Endothelial cell of umbilical vein (primary cell): ENCODE data around the gene CHN1. TPM values are rescaled to one million over a fixed set of nuclear protein-coding genes. Genes with fewer than 3 reads are reported as not detected.

Experiments used
- BruUV-seq: library from RNA; stranded (reverse); fragments of 400-500 nt; replicated peaks from 2 replicates; lab custom pipeline; 2021; lab: Mats Ljungman, UMichigan
- CTCF ChIA-PET: fragments of 300-600, 350-600 bp; sonication (Branson Sonifier 250); formaldehyde crosslinking; loops from one replicate; lab custom pipeline; 2021; ENCODE audit warnings: antibody characterized with exemption, inconsistent platforms; lab: Charles Lee
- POLR2A ChIA-PET: fragments of 300-600, 350-600 bp; sonication (Branson Sonifier 250); formaldehyde crosslinking; loops from one replicate; lab custom pipeline; 2021; ENCODE audit warnings: antibody characterized with exemption, inconsistent platforms; lab: Charles Lee
- DNase-seq: peaks from one replicate; pipeline ENCODE4 v3.0.0-alpha.2; 2011; ENCODE audit warnings: low read depth, low spot score
- FAIRE-seq: peaks from 2 replicates; lab custom pipeline; 2011; peaks lifted over from hg19 to GRCh38; lab: Jason Lieb, UNC
- H2AFZ ChIP-seq: 2 replicates; pipeline ENCODE4 v1.6.0; 2012; ENCODE audit warnings: low read depth, low read length, control low read depth, inconsistent platforms
- H3K27ac ChIP-seq: 2 replicates; pipeline ENCODE4 v1.5.1; 2011; ENCODE audit warnings: low read depth, mild to moderate bottlenecking, control low read depth, low read length, moderate library complexity; ENCODE audit not compliant: insufficient read depth
- H3K27me3 ChIP-seq, 2 experiments: 2 replicates each; pipeline versions ENCODE4 v1.6.0 to v1.6.1; 2011; ENCODE audit warnings: low read length in 2 of 2, mixed read lengths in 1 of 2; ENCODE audit not compliant: control insufficient read depth in 2 of 2, insufficient read depth in 2 of 2
- H3K36me3 ChIP-seq, 2 experiments: 2 replicates in 1 of 2; 3 replicates in 1 of 2; pipeline ENCODE4 v1.5.1; 2011; ENCODE audit warnings: low read length in 2 of 2, mild to moderate bottlenecking in 1 of 2, moderate library complexity in 1 of 2; ENCODE audit not compliant: control insufficient read depth in 2 of 2, insufficient read depth in 2 of 2; ENCODE audit errors: extremely low read depth in 1 of 2
- H3K4me1 ChIP-seq: 3 replicates; pipeline ENCODE4 v1.5.1; 2011; ENCODE audit warnings: mild to moderate bottlenecking, low read length; ENCODE audit not compliant: control insufficient read depth, insufficient read depth; ENCODE audit errors: extremely low read depth
- H3K4me2 ChIP-seq: 2 replicates; pipeline ENCODE4 v1.6.1; 2011; ENCODE audit warnings: low read length, control low read depth, mixed read lengths; ENCODE audit not compliant: insufficient read depth
- H3K4me3 ChIP-seq, 3 experiments: fragments of 200-600 bp in 1 of 3; sonication (generic), shearing (Covaris generic) in 1 of 3; replicated peaks in 1 of 3; 2 replicates each; pipeline ENCODE4 v1.5.1; 2011 to 2016; ENCODE audit warnings: control low read depth in 3 of 3, low read length in 3 of 3, mild to moderate bottlenecking in 2 of 3, inconsistent platforms in 1 of 3, low read depth in 1 of 3, moderate library complexity in 1 of 3; ENCODE audit not compliant: insufficient read depth in 1 of 3
- H3K79me2 ChIP-seq: 2 replicates; pipeline ENCODE4 v1.6.0; 2012; ENCODE audit warnings: low read length, inconsistent platforms; ENCODE audit not compliant: control insufficient read depth, insufficient read depth
- H3K9ac ChIP-seq: replicated peaks from 2 replicates; pipeline ENCODE3; 2011; ENCODE audit warnings: low read length, control low read depth; ENCODE audit not compliant: insufficient read depth; ENCODE audit errors: extremely low read depth
- H3K9me1 ChIP-seq: replicated peaks from 3 replicates; pipeline ENCODE4 v1.6.0; 2011; ENCODE audit warnings: mild to moderate bottlenecking, low read length; ENCODE audit not compliant: control insufficient read depth, insufficient read depth; ENCODE audit errors: extremely low read depth
- H3K9me3 ChIP-seq: replicated peaks from 2 replicates; pipeline ENCODE4 v1.5.1; 2012; ENCODE audit warnings: low read length, inconsistent platforms; ENCODE audit not compliant: control insufficient read depth, insufficient read depth
- H4K20me1 ChIP-seq: replicated peaks from 2 replicates; pipeline ENCODE3; 2011; ENCODE audit warnings: mild to moderate bottlenecking, low read length; ENCODE audit not compliant: control insufficient read depth, insufficient read depth; ENCODE audit errors: extremely low read depth
- EZH2 ChIP-seq: IDR thresholded peaks from 2 replicates; pipeline ENCODE4 v1.6.1; 2012; ENCODE audit warnings: borderline replicate concordance, low read depth, mild to moderate bottlenecking, moderate library complexity, low read length, inconsistent platforms; ENCODE audit not compliant: severe bottlenecking
- FOS ChIP-seq: IDR thresholded peaks from 2 replicates; pipeline ENCODE4 v1.6.1; 2011; ENCODE audit warnings: mild to moderate bottlenecking, low read length, moderate library complexity, borderline replicate concordance; ENCODE audit not compliant: insufficient read depth
- GATA2 ChIP-seq: IDR thresholded peaks from 2 replicates; pipeline ENCODE4 v1.7.0; 2011; ENCODE audit warnings: low read depth, mild to moderate bottlenecking, moderate library complexity, mixed read lengths, low read length; ENCODE audit not compliant: insufficient read length, insufficient read depth
- JUN ChIP-seq: IDR thresholded peaks from 2 replicates; pipeline ENCODE4 v1.6.1; 2011; ENCODE audit warnings: borderline replicate concordance, low read depth; ENCODE audit not compliant: insufficient read length, insufficient read depth
- MYC ChIP-seq: IDR thresholded peaks from one replicate; pipeline ENCODE4 v1.6.1; 2011; ENCODE audit warnings: mild to moderate bottlenecking, low read depth, low read length
- POLR2A ChIP-seq: IDR thresholded peaks from 2 replicates; pipeline ENCODE4 v1.6.1; 2012; ENCODE audit warnings: low read depth, mild to moderate bottlenecking, control low read depth, low read length
- POLR2AphosphoS5 ChIP-seq: IDR thresholded peaks from 2 replicates; pipeline ENCODE4 v1.6.1; 2012; ENCODE audit warnings: low read depth, mild to moderate bottlenecking, control low read depth, low read length, moderate library complexity; ENCODE audit not compliant: insufficient read depth
- dilution Hi-C: fragments of 300-500 bp; cut with MboI; formaldehyde crosslinking; loops from one replicate; pipeline ENCODE4 v1.15.0; 2019; ENCODE audit warnings: low sequenced_read_pairs; ENCODE audit not compliant: extremely low pct_ligation_motif_present
- intact Hi-C: fragments of 100-400 bp; cut with micrococcal nuclease; formaldehyde crosslinking; loops from one replicate; pipeline ENCODE4 v1.10.0; 2022
- polyA plus RNA-seq, 4 experiments: library from polyadenylated mRNA; depleted of rRNA in 3 of 4; stranded (reverse) in 3 of 4; unstranded in 1 of 4; fragments of >200 nt; gene quantifications; 2 replicates each; pipeline versions ENCODE4 v1.2.1 to v1.2.3, GENCODE V29; 2011 to 2012; ENCODE audit warnings: missing spikeins in 1 of 4
- total RNA-seq: library from RNA; stranded (reverse); gene quantifications from 2 replicates; pipeline ENCODE4 v1.2.3, GENCODE V29; 2021
- TF ChIP-seq, protein P1 (sequence below), 2 donors: IDR thresholded peaks; 1 replicate in 1 of 2; 2 replicates in 1 of 2; pipeline ENCODE4 v1.5.1; 2011; ENCODE audit warnings: low read length in 2 of 2, mild to moderate bottlenecking in 2 of 2, moderate library complexity in 2 of 2, control low read depth in 1 of 2, inconsistent platforms in 1 of 2, low read depth in 1 of 2; ENCODE audit not compliant: insufficient read depth in 1 of 2; ENCODE audit errors: extremely low read depth in 1 of 2
- TF ChIP-seq, protein P2 (sequence below): IDR thresholded peaks from 2 replicates; pipeline ENCODE4 v1.6.1; 2011; ENCODE audit not compliant: insufficient read depth, insufficient read length

The CHN1 gene
- total and polyA plus RNA-seq, 2 donors (not counting 3 experiments of a cell fraction or from before 2014, with no cell fraction given), result 23.3 to 24.9 TPM

DNA sequence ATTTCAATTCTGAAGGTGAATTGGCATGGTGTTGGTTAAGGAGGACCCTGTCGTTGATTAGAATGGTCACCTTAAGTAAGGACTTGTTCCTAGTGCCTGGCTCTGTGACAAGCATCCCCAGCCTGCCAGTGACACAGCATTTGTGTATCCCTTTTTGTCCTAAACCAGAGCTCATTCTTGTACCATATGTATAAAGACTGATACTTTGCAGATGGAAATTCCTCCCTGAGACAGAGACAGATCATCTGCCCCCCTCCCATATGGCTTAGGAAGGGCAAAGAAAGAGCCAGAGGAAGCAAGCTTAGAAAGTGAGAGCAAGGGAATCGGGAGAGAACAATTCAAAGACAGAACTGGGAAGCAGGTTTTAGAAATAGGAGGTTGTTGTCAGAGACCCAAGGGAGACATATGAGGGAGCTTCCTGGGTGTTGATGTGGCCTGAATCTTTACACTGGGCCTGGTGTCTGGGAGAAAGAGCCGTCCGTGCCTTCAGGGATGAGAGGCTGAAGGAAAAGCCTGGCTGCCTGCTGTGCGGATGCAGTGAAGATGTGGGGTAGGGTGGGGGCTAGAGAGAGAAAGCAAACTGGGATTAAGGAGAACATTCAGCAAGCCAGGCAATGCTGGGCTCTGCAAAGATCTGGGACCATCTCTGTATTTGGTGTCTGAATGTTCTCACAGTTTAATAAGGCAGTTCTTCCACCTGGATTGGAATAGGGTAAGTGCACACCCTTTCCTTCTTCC, 227.7 kb downstream of the CHN1 start:
- Histone ChIP-seq H3K79me2 (no peaks in the 10 kb centered on the region), H3K9ac (no peak overlapping the region), H3K4me3 (no peak overlapping the region), H3K36me3 (no peaks in the 10 kb centered on the region), H3K4me1 (no peaks in the 10 kb centered on the region), H3K27ac (no peak overlapping the region), H3K27me3 (no peaks in the 10 kb centered on the region), H3K9me1 (no peaks in the 10 kb centered on the region), H3K9me3 (no peaks in the 10 kb centered on the region), H3K4me2 (no peak overlapping the region), H2AFZ (no peak overlapping the region), H4K20me1 (no peaks in the 10 kb centered on the region)
- CTCF ChIA-PET, result no interaction called here
- intact Hi-C loops (loop anchor here (10.0 kb wide), 1 partner anchor 317 kb away; no protein-coding TSS in a partner anchor), dilution Hi-C loops (loop anchor here (10.0 kb wide), 1 partner anchor 207 kb away; no protein-coding TSS in a partner anchor)
- DNase-seq (no peak), FAIRE-seq (no peak)
- BruUV-seq, result no TSS peak
- POLR2A ChIA-PET, result no interaction called here
- no peak for TF ChIP-seq FOS
- no peak for TF ChIP-seq POLR2A
- TF ChIP-seq EZH2, result no peak
- TF ChIP-seq GATA2, result no peak

DNA sequence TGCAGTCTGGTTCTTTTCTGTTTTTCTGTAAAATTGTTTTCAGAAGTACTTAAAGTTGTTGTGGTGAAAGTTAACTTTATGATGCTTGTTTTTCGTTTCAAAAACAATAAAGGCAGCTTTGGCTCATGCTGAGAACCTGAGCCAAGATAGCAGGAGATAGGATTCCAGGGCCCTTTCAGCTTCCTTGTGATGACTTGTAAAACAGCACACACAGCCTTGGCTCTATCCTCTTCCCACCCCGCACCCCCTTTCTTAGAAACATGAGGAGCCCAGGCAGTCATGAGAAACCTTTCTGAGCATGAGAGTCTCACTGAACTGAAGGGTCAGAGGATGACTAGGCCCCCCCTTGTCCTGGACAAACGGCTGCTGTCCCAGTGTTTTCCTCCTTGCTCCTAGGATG, 228.5 kb downstream of the CHN1 start:
- Histone ChIP-seq H4K20me1 (no peaks in the 10 kb centered on the region), H3K36me3 (no peaks in the 10 kb centered on the region), H3K4me2 (no peak overlapping the region), H3K79me2 (no peaks in the 10 kb centered on the region), H3K9me1 (no peaks in the 10 kb centered on the region), H3K4me1 (no peaks in the 10 kb centered on the region), H2AFZ (no peak overlapping the region), H3K9me3 (no peaks in the 10 kb centered on the region), H3K27ac (no peak overlapping the region), H3K4me3 (no peak overlapping the region), H3K27me3 (no peaks in the 10 kb centered on the region), H3K9ac (no peak overlapping the region)
- DNase-seq (no peak), FAIRE-seq (no peak)
- CTCF ChIA-PET, result interaction anchor here (3.2 to 9.2 kb wide), 2 partner anchors 12 to 212 kb away, joined by 9 to 584 read pairs; partner anchors contain the start of gene CHRNA1
- no peak for TF ChIP-seq POLR2AphosphoS5
- TF ChIP-seq, protein P1, sequence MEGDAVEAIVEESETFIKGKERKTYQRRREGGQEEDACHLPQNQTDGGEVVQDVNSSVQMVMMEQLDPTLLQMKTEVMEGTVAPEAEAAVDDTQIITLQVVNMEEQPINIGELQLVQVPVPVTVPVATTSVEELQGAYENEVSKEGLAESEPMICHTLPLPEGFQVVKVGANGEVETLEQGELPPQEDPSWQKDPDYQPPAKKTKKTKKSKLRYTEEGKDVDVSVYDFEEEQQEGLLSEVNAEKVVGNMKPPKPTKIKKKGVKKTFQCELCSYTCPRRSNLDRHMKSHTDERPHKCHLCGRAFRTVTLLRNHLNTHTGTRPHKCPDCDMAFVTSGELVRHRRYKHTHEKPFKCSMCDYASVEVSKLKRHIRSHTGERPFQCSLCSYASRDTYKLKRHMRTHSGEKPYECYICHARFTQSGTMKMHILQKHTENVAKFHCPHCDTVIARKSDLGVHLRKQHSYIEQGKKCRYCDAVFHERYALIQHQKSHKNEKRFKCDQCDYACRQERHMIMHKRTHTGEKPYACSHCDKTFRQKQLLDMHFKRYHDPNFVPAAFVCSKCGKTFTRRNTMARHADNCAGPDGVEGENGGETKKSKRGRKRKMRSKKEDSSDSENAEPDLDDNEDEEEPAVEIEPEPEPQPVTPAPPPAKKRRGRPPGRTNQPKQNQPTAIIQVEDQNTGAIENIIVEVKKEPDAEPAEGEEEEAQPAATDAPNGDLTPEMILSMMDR (IDR thresholded peaks at IDR 0.05; ENCODE audit: extremely low read depth in 1 of 2, insufficient read depth in 1 of 2, low read depth in 1 of 2, low read length in 2 of 2), result no peak
- TF ChIP-seq POLR2A, result no peak
- no peak for TF ChIP-seq MYC
- no peak for TF ChIP-seq GATA2
- no peak for TF ChIP-seq EZH2
- TF ChIP-seq FOS, result no peak
- TF ChIP-seq JUN, result no peak
- TF ChIP-seq, protein P2, sequence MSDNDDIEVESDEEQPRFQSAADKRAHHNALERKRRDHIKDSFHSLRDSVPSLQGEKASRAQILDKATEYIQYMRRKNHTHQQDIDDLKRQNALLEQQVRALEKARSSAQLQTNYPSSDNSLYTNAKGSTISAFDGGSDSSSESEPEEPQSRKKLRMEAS, result no peak
- POLR2A ChIA-PET, result no interaction called here
- no TSS peak for BruUV-seq
- dilution Hi-C loops, result loop anchor here (10.0 kb wide), 1 partner anchor 208 kb away; no protein-coding TSS in a partner anchor
- intact Hi-C loops, result loop anchor here (10.0 kb wide), 1 partner anchor 318 kb away; no protein-coding TSS in a partner anchor
